Progenitor cell of endocrine pancreas (in vitro differentiated cells): Measurements from ENCODE around the gene LRRC3. TPM values are rescaled to one million over a fixed set of nuclear protein-coding genes. Genes with fewer than 3 reads are reported as not detected.
"Not testable (repeated sequence)": the region's sequence is repeated elsewhere in the genome, so short reads cannot be mapped to it uniquely, and the experiment has no call there.

Source experiments
- DNase-seq: peaks from one replicate; pipeline ENCODE4 v3.0.0; 2021; ENCODE audit warnings: low spot score; ENCODE audit not compliant: unreplicated experiment
- H3K27ac Mint-ChIP-seq: 2 replicates; pipeline ENCODE4 v1.8.0; 2021; ENCODE audit warnings: mild to moderate bottlenecking, moderate library complexity, mixed read lengths
- H3K27me3 Mint-ChIP-seq: 2 replicates; pipeline ENCODE4 v1.8.0; 2021; ENCODE audit warnings: mixed read lengths
- H3K36me3 Mint-ChIP-seq: 2 replicates; pipeline ENCODE4 v1.8.0; 2022; ENCODE audit warnings: mixed read lengths; ENCODE audit not compliant: insufficient read depth
- H3K4me1 Mint-ChIP-seq: 2 replicates; pipeline ENCODE4 v1.8.0; 2021; ENCODE audit warnings: low read depth, mixed read lengths
- H3K4me3 Mint-ChIP-seq: 2 replicates; pipeline ENCODE4 v1.8.0; 2021; ENCODE audit warnings: low read depth, mild to moderate bottlenecking, moderate library complexity, mixed read lengths
- H3K9me3 Mint-ChIP-seq: 2 replicates; pipeline ENCODE4 v1.8.0; 2021; ENCODE audit warnings: low read depth, mixed read lengths
- CTCF ChIP-seq: fragments of 200-600 bp; sonication (generic); IDR thresholded peaks from one replicate; pipeline ENCODE4 v1.5.0; 2021; ENCODE audit warnings: antibody characterized with exemption, mild to moderate bottlenecking; ENCODE audit not compliant: unreplicated experiment
- total RNA-seq: library from RNA; stranded (reverse); gene quantifications from 2 replicates; pipeline ENCODE4 v1.2.1, GENCODE V29; 2021

LRRC3 gene
- total RNA-seq, 1 donor from 2014 or later: 5.1 TPM

- Mint-ChIP-seq H3K27ac (no peak overlapping the region), H3K9me3 (no peaks in the 10 kb centered on the region), H3K4me3 (no peak overlapping the region), H3K27me3 (no peaks in the 10 kb centered on the region), H3K4me1 (peaks cover 18% of the 10 kb centered on the region), H3K36me3 (no peaks in the 10 kb centered on the region)
- DNase-seq: no peak
- TF ChIP-seq CTCF: no peak
Measured at GRCh38 chr21:44498280-44499210, 43.2 kb downstream of the LRRC3 start.

- no peak overlapping the region for H3K4me3 Mint-ChIP-seq
- no peaks in the 10 kb centered on the region for H3K36me3 Mint-ChIP-seq
- no peaks in the 10 kb centered on the region for H3K27me3 Mint-ChIP-seq
- no peak for TF ChIP-seq CTCF
- no peak overlapping the region for H3K27ac Mint-ChIP-seq
- no peak for DNase-seq
- no peaks in the 10 kb centered on the region for H3K9me3 Mint-ChIP-seq
- peaks cover 18% of the 10 kb centered on the region for H3K4me1 Mint-ChIP-seq
Measured at GRCh38 chr21:44499211-44499560, 43.9 kb downstream of the LRRC3 start.

GRCh38 chr21:44499631-44500030, 44.3 kb downstream of the LRRC3 start:
- Mint-ChIP-seq H3K27ac (no peak overlapping the region), H3K4me3 (no peak overlapping the region)

GRCh38 chr21:44500111-44500510, 44.8 kb downstream of the LRRC3 start:
- no peaks in the 10 kb centered on the region for H3K27me3 Mint-ChIP-seq
- no peaks in the 10 kb centered on the region for H3K9me3 Mint-ChIP-seq
- no peak overlapping the region for H3K4me3 Mint-ChIP-seq
- peaks cover 18% of the 10 kb centered on the region for H3K4me1 Mint-ChIP-seq
- no peaks in the 10 kb centered on the region for H3K36me3 Mint-ChIP-seq
- no peak for TF ChIP-seq CTCF
- no peak for DNase-seq
- no peak overlapping the region for H3K27ac Mint-ChIP-seq

More at GRCh38 chr21:44499631-44500030, 44.3 kb downstream of the LRRC3 start:
- H3K27me3 Mint-ChIP-seq: no peaks in the 10 kb centered on the region
- no peak for DNase-seq
- H3K4me1 Mint-ChIP-seq: peaks cover 18% of the 10 kb centered on the region
- no peaks in the 10 kb centered on the region for H3K9me3 Mint-ChIP-seq
- H3K36me3 Mint-ChIP-seq: no peaks in the 10 kb centered on the region
- no peak for TF ChIP-seq CTCF

GRCh38 chr21:44502171-44502958, 47.1 kb downstream of the LRRC3 start:
- TF ChIP-seq CTCF: no peak
- H3K27ac Mint-ChIP-seq: peak overlapping the region; percentile 37

GRCh38 chr21:44503006-44503889, 47.9 kb downstream of the LRRC3 start:
- H3K27ac Mint-ChIP-seq, H3K4me1 Mint-ChIP-seq, H3K9me3 Mint-ChIP-seq, H3K36me3 Mint-ChIP-seq, H3K4me3 Mint-ChIP-seq, H3K27me3 Mint-ChIP-seq, DNase-seq: not testable (repeated sequence)

More at GRCh38 chr21:44502171-44502958, 47.1 kb downstream of the LRRC3 start:
- H3K9me3 Mint-ChIP-seq: no peaks in the 10 kb centered on the region
- no peaks in the 10 kb centered on the region for H3K36me3 Mint-ChIP-seq
- H3K4me3 Mint-ChIP-seq: no peak overlapping the region
- H3K4me1 Mint-ChIP-seq: peaks cover 15% of the 10 kb centered on the region
- no peaks in the 10 kb centered on the region for H3K27me3 Mint-ChIP-seq
- no peak for DNase-seq
